GM18517 (cell line): ENCODE results near the gene PSMD3.

Source experiments
- ATAC-seq: cut with Tn5 transposase; IDR thresholded peaks from one replicate; pipeline ENCODE4 v1.9.1; 2021; ENCODE audit warnings: mild to moderate bottlenecking, moderate library complexity; ENCODE audit not compliant: unreplicated experiment

The PSMD3 gene

GRCh38 chr17:40020146-40020545 is 39.5 kb downstream of the PSMD3 start:
- ATAC-seq: no peak

GRCh38 chr17:40021451-40021971 is 40.9 kb downstream of the PSMD3 start:
- no peak for ATAC-seq

GRCh38 chr17:40022497-40022896 is 41.9 kb downstream of the PSMD3 start:
- no peak for ATAC-seq

- no peak for ATAC-seq
Observed at GRCh38 chr17:40022961-40023541, 42.4 kb downstream of the PSMD3 start.

GRCh38 chr17:40023590-40024292 is 43.1 kb downstream of the PSMD3 start:
- no peak for ATAC-seq

- no peak for ATAC-seq
Observed at GRCh38 chr17:40024901-40025300, 44.3 kb downstream of the PSMD3 start.

- no peak for ATAC-seq
Observed at GRCh38 chr17:40025559-40025958, 45.0 kb downstream of the PSMD3 start.

GRCh38 chr17:40025991-40026815 is 45.6 kb downstream of the PSMD3 start:
- no peak for ATAC-seq

- no peak for ATAC-seq
Observed at GRCh38 chr17:40026816-40027613, 46.4 kb downstream of the PSMD3 start.

- ATAC-seq: no peak
Observed at GRCh38 chr17:40027614-40028012, 47.0 kb downstream of the PSMD3 start.

GRCh38 chr17:40028595-40028994 is 48.0 kb downstream of the PSMD3 start:
- ATAC-seq: no peak

- no peak for ATAC-seq
Observed at GRCh38 chr17:40031706-40032105, 51.1 kb downstream of the PSMD3 start.

GRCh38 chr17:40032322-40033320 is 52.0 kb downstream of the PSMD3 start:
- no peak for ATAC-seq

GRCh38 chr17:40033339-40033738 is 52.7 kb downstream of the PSMD3 start:
- no peak for ATAC-seq

- no peak for ATAC-seq
Observed at GRCh38 chr17:40034426-40035161, 54.0 kb downstream of the PSMD3 start.

GRCh38 chr17:40035162-40035559 is 54.6 kb downstream of the PSMD3 start:
- no peak for ATAC-seq

- ATAC-seq: no peak
Observed at GRCh38 chr17:40038882-40039513, 58.4 kb downstream of the PSMD3 start.

- ATAC-seq: no peak
Observed at GRCh38 chr17:40041196-40041595, 60.6 kb downstream of the PSMD3 start.
